HepG2 (cell line): Measurements from ENCODE around the gene DIP2C.

ENCODE experiments used
- CBX2 ChIP-seq, 2 experiments: fragments of 200-600 bp in 1 of 2; sonication (generic); formaldehyde crosslinking in 1 of 2; IDR thresholded peaks; 2 replicates each; pipeline versions ENCODE4 v1.7.0 to v1.8.1; 2018 to 2022; ENCODE audit warnings: low read depth in 2 of 2, low read length in 1 of 2, mild to moderate bottlenecking in 1 of 2, missing genetic modification reagents in 1 of 2
- EP300 ChIP-seq, 3 experiments: sonication (generic) in 1 of 3; formaldehyde crosslinking in 1 of 3; IDR thresholded peaks; 2 replicates each; pipeline versions ENCODE4 v1.5.1 to v1.6.1; 2011 to 2020; ENCODE audit warnings: low read depth in 2 of 3, low read length in 2 of 3, borderline replicate concordance in 1 of 3, improper control_type of control experiment in 1 of 3, mild to moderate bottlenecking in 1 of 3, missing genetic modification reagents in 1 of 3, moderate library complexity in 1 of 3
- FOXA1 ChIP-seq, 2 experiments: fragments of 450-650 bp in 1 of 2; sonication (generic) in 1 of 2; formaldehyde crosslinking in 1 of 2; IDR thresholded peaks; 2 replicates each; pipeline versions ENCODE4 v1.4.0 to v1.6.1; 2016 to 2020; ENCODE audit warnings: missing genetic modification reagents in 1 of 2
- HMG20B ChIP-seq: conservative IDR thresholded peaks from 2 replicates; pipeline ENCODE4 v1.6.1; 2016; ENCODE audit warnings: missing genetic modification reagents, missing compliant biosample characterization
- KAT7 ChIP-seq: IDR thresholded peaks from 2 replicates; pipeline ENCODE4 v1.6.1; 2018; ENCODE audit warnings: borderline replicate concordance, missing compliant biosample characterization
- NPAS2 ChIP-seq: sonication (generic); formaldehyde crosslinking; IDR thresholded peaks from 2 replicates; pipeline ENCODE4 v1.8.0; 2022; ENCODE audit warnings: mild to moderate bottlenecking, missing genetic modification reagents, borderline replicate concordance
- SRSF9 ChIP-seq: fragments of 200-400 bp; formaldehyde crosslinking; IDR thresholded peaks from 2 replicates; pipeline ENCODE4 v1.6.1; 2018; ENCODE audit warnings: borderline replicate concordance, mild to moderate bottlenecking, low read depth, low read length; ENCODE audit not compliant: insufficient read depth, poor library complexity, severe bottlenecking
- ZNF121 ChIP-seq: sonication (generic); formaldehyde crosslinking; IDR thresholded peaks from 2 replicates; pipeline ENCODE4 v1.5.0; 2020; ENCODE audit warnings: mild to moderate bottlenecking, missing genetic modification reagents
- ZNF331 ChIP-seq: sonication (generic); formaldehyde crosslinking; IDR thresholded peaks from 2 replicates; pipeline ENCODE4 v1.4.0; 2020; ENCODE audit warnings: missing genetic modification reagents
- ZNF670 ChIP-seq: sonication (generic); formaldehyde crosslinking; IDR thresholded peaks from 2 replicates; pipeline ENCODE4 v1.8.0; 2022; ENCODE audit warnings: mild to moderate bottlenecking, missing genetic modification reagents, borderline replicate concordance
- TF ChIP-seq, protein P1 (sequence below): sonication (generic); formaldehyde crosslinking; IDR thresholded peaks from 2 replicates; pipeline ENCODE4 v1.5.0; 2020; ENCODE audit warnings: mild to moderate bottlenecking, missing genetic modification reagents, moderate library complexity
- TF ChIP-seq, protein P2 (sequence below), 2 experiments: sonication (generic) in 1 of 2; formaldehyde crosslinking in 1 of 2; IDR thresholded peaks; 2 replicates each; pipeline versions ENCODE4 v1.4.0 to v1.6.1; 2018 to 2020; ENCODE audit warnings: missing genetic modification reagents in 2 of 2, borderline replicate concordance in 1 of 2, low read depth in 1 of 2, mild to moderate bottlenecking in 1 of 2, missing biosample characterization in 1 of 2

GRCh38 chr10:393106-393745 lies 296.2 kb downstream of the DIP2C start:
- TF ChIP-seq EP300 (IDR thresholded peaks at IDR 0.05; ENCODE audit: low read depth in 2 of 2, low read length in 2 of 2), result no peak
- no peak for TF ChIP-seq EP300 (CRISPR knock-in tag; IDR thresholded peaks at IDR 0.05; ENCODE audit: borderline replicate concordance)
- TF ChIP-seq HMG20B, result no peak
- TF ChIP-seq ZNF670 (CRISPR knock-in tag), result no peak
- no peak for TF ChIP-seq CBX2 (IDR thresholded peaks at IDR 0.05; ENCODE audit: low read depth, low read length)
- TF ChIP-seq CBX2 (CRISPR knock-in tag; IDR thresholded peaks at IDR 0.05; ENCODE audit: low read depth), result no peak
- TF ChIP-seq KAT7, result no peak
- TF ChIP-seq, protein P1, sequence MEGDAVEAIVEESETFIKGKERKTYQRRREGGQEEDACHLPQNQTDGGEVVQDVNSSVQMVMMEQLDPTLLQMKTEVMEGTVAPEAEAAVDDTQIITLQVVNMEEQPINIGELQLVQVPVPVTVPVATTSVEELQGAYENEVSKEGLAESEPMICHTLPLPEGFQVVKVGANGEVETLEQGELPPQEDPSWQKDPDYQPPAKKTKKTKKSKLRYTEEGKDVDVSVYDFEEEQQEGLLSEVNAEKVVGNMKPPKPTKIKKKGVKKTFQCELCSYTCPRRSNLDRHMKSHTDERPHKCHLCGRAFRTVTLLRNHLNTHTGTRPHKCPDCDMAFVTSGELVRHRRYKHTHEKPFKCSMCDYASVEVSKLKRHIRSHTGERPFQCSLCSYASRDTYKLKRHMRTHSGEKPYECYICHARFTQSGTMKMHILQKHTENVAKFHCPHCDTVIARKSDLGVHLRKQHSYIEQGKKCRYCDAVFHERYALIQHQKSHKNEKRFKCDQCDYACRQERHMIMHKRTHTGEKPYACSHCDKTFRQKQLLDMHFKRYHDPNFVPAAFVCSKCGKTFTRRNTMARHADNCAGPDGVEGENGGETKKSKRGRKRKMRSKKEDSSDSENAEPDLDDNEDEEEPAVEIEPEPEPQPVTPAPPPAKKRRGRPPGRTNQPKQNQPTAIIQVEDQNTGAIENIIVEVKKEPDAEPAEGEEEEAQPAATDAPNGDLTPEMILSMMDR (CRISPR knock-in tag), result no peak
- TF ChIP-seq ZNF331 (CRISPR knock-in tag), result no peak
- TF ChIP-seq, protein P2, sequence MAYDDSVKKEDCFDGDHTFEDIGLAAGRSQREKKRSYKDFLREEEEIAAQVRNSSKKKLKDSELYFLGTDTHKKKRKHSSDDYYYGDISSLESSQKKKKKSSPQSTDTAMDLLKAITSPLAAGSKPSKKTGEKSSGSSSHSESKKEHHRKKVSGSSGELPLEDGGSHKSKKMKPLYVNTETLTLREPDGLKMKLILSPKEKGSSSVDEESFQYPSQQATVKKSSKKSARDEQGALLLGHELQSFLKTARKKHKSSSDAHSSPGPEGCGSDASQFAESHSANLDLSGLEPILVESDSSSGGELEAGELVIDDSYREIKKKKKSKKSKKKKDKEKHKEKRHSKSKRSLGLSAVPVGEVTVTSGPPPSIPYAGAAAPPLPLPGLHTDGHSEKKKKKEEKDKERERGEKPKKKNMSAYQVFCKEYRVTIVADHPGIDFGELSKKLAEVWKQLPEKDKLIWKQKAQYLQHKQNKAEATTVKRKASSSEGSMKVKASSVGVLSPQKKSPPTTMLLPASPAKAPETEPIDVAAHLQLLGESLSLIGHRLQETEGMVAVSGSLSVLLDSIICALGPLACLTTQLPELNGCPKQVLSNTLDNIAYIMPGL (CRISPR knock-in tag; IDR thresholded peaks at IDR 0.05; ENCODE audit: borderline replicate concordance in 1 of 2, low read depth in 1 of 2), result no peak
- TF ChIP-seq FOXA1 (IDR thresholded peaks at IDR 0.05), result no peak
- TF ChIP-seq FOXA1 (CRISPR knock-in tag; IDR thresholded peaks at IDR 0.05), result no peak
- no peak for TF ChIP-seq ZNF121 (CRISPR knock-in tag)
- TF ChIP-seq SRSF9, result no peak
- TF ChIP-seq NPAS2 (CRISPR knock-in tag), result no peak
